ENCODE measurements around the gene IQGAP2.
"Not testable (repeated sequence)": the region's sequence is repeated elsewhere in the genome, so short reads cannot be mapped to it uniquely, and the experiment has no call there.

IQGAP2 gene

GRCh38 chr5:76504901-76505564, 101.9 kb downstream of the IQGAP2 start:
- Mint-ChIP-seq H3K27me3 (no peaks in the 10 kb centered on the region), H3K4me1 (peaks cover 29% of the 10 kb centered on the region), H3K27ac (peak overlapping the region in 1 of 2 donors; percentile 3), H3K9me3 (no peaks in the 10 kb centered on the region), H3K4me3 (no peak overlapping the region)
- ATAC-seq (no peak), DNase-seq (no peak)

- no peaks in the 10 kb centered on the region for H3K9me3 Mint-ChIP-seq
- no peak overlapping the region for H3K27ac Mint-ChIP-seq
- ATAC-seq = no peak
- H3K4me1 Mint-ChIP-seq = peaks cover 11% of the 10 kb centered on the region
- no peaks in the 10 kb centered on the region for H3K27me3 Mint-ChIP-seq
- no peak for DNase-seq
- H3K4me3 Mint-ChIP-seq = no peak overlapping the region
Measured at GRCh38 chr5:76513476-76513875, 110.4 kb downstream of the IQGAP2 start.

GRCh38 chr5:76514292-76514691, 111.2 kb downstream of the IQGAP2 start:
- Mint-ChIP-seq H3K27me3 (no peaks in the 10 kb centered on the region), H3K4me1 (peaks cover 11% of the 10 kb centered on the region), H3K4me3 (no peak overlapping the region), H3K27ac (no peak overlapping the region), H3K9me3 (no peaks in the 10 kb centered on the region)
- no peak for DNase-seq
- ATAC-seq = no peak

- ATAC-seq (no peak), DNase-seq (no peak)
- no peaks in the 10 kb centered on the region for H3K9me3 Mint-ChIP-seq
- H3K4me3 Mint-ChIP-seq = no peak overlapping the region
- no peaks in the 10 kb centered on the region for H3K27me3 Mint-ChIP-seq
- no peak overlapping the region for H3K27ac Mint-ChIP-seq
- peaks cover 11% of the 10 kb centered on the region for H3K4me1 Mint-ChIP-seq
Measured at GRCh38 chr5:76514713-76515112, 111.6 kb downstream of the IQGAP2 start.

- no peaks in the 10 kb centered on the region for H3K27me3 Mint-ChIP-seq
- H3K27ac Mint-ChIP-seq = no peak overlapping the region
- ATAC-seq (no peak), DNase-seq (no peak)
- H3K9me3 Mint-ChIP-seq = no peaks in the 10 kb centered on the region
- H3K4me1 Mint-ChIP-seq = peaks cover 24% of the 10 kb centered on the region
- H3K4me3 Mint-ChIP-seq = no peak overlapping the region
Measured at GRCh38 chr5:76517334-76517733, 114.2 kb downstream of the IQGAP2 start.

GRCh38 chr5:76518246-76518645, 115.2 kb downstream of the IQGAP2 start:
- DNase-seq, H3K9me3 Mint-ChIP-seq, H3K27me3 Mint-ChIP-seq, H3K4me3 Mint-ChIP-seq, ATAC-seq, H3K27ac Mint-ChIP-seq: not testable (repeated sequence)
- H3K4me1 Mint-ChIP-seq = peaks cover 33% of the 10 kb centered on the region

- Mint-ChIP-seq H3K27ac (peak overlapping the region; percentile 69 to 90), H3K4me3 (peak overlapping the region; percentile 28 to 51), H3K27me3 (no peaks in the 10 kb centered on the region), H3K4me1 (peaks cover 44% of the 10 kb centered on the region), H3K9me3 (no peaks in the 10 kb centered on the region)
- ATAC-seq (peak; percentile 95), DNase-seq (no peak)
Measured at GRCh38 chr5:76521240-76521758, 118.2 kb downstream of the IQGAP2 start.

GRCh38 chr5:76522103-76522935, 119.2 kb downstream of the IQGAP2 start:
- H3K4me3 Mint-ChIP-seq = peak overlapping the region in 1 of 2 donors; percentile 21
- ATAC-seq (no peak), DNase-seq (no peak)
- H3K27me3 Mint-ChIP-seq = no peaks in the 10 kb centered on the region
- H3K9me3 Mint-ChIP-seq = no peaks in the 10 kb centered on the region
- H3K27ac Mint-ChIP-seq = peak overlapping the region in 1 of 2 donors; percentile 74
- peaks cover 50% of the 10 kb centered on the region for H3K4me1 Mint-ChIP-seq

GRCh38 chr5:76524101-76524835, 121.2 kb downstream of the IQGAP2 start:
- Mint-ChIP-seq H3K27me3 (no peaks in the 10 kb centered on the region), H3K4me3 (no peak overlapping the region), H3K4me1 (peaks cover 63% of the 10 kb centered on the region), H3K27ac (no peak overlapping the region), H3K9me3 (no peaks in the 10 kb centered on the region)
- no peak for ATAC-seq
- DNase-seq = no peak

GRCh38 chr5:76524868-76525267, 121.8 kb downstream of the IQGAP2 start:
- ATAC-seq (no peak), DNase-seq (no peak)
- H3K4me1 Mint-ChIP-seq = peaks cover 63% of the 10 kb centered on the region
- no peak overlapping the region for H3K27ac Mint-ChIP-seq
- H3K27me3 Mint-ChIP-seq = no peaks in the 10 kb centered on the region
- H3K4me3 Mint-ChIP-seq = no peak overlapping the region
- H3K9me3 Mint-ChIP-seq = no peaks in the 10 kb centered on the region

- ATAC-seq = no peak
- no peak for DNase-seq
- Mint-ChIP-seq H3K4me3 (no peak overlapping the region), H3K27ac (no peak overlapping the region), H3K9me3 (no peaks in the 10 kb centered on the region), H3K27me3 (no peaks in the 10 kb centered on the region), H3K4me1 (peaks cover 58% of the 10 kb centered on the region)
Measured at GRCh38 chr5:76525956-76526355, 122.9 kb downstream of the IQGAP2 start.

- H3K4me3 Mint-ChIP-seq = no peak overlapping the region
- H3K9me3 Mint-ChIP-seq = no peaks in the 10 kb centered on the region
- no peaks in the 10 kb centered on the region for H3K27me3 Mint-ChIP-seq
- no peak for DNase-seq
- no peak overlapping the region for H3K27ac Mint-ChIP-seq
- H3K4me1 Mint-ChIP-seq = peaks cover 50% of the 10 kb centered on the region
- no peak for ATAC-seq
Measured at GRCh38 chr5:76526950-76527583, 124.0 kb downstream of the IQGAP2 start.

GRCh38 chr5:76527685-76528161, 124.6 kb downstream of the IQGAP2 start:
- ATAC-seq (no peak), DNase-seq (no peak)
- no peaks in the 10 kb centered on the region for H3K9me3 Mint-ChIP-seq
- H3K4me1 Mint-ChIP-seq = peaks cover 48% of the 10 kb centered on the region
- H3K27ac Mint-ChIP-seq = no peak overlapping the region
- H3K4me3 Mint-ChIP-seq = no peak overlapping the region
- H3K27me3 Mint-ChIP-seq = no peaks in the 10 kb centered on the region

- Mint-ChIP-seq H3K27ac (no peak overlapping the region), H3K4me1 (peaks cover 41% of the 10 kb centered on the region), H3K9me3 (no peaks in the 10 kb centered on the region), H3K27me3 (no peaks in the 10 kb centered on the region), H3K4me3 (no peak overlapping the region)
- ATAC-seq (peak; percentile 73), DNase-seq (no peak)
Measured at GRCh38 chr5:76528547-76529331, 125.7 kb downstream of the IQGAP2 start.
